Right lobe of liver (tissue), 4 donors: ENCODE data around the gene ABHD11.
"Not testable (repeated sequence)": the region's sequence is repeated elsewhere in the genome, so short reads cannot be mapped to it uniquely, and the experiment has no call there.

Source experiments
- CTCF ChIP-seq, 4 donors: fragments of 200-600 bp in 3 of 4; fragments of 450-650 bp in 1 of 4; IDR thresholded peaks; one replicate each; pipeline versions ENCODE4 v1.5.1 to v1.8.0; 2016 to 2022; ENCODE audit warnings: antibody characterized with exemption in 4 of 4, mild to moderate bottlenecking in 2 of 4
- POLR2A ChIP-seq: fragments of 450-650 bp; IDR thresholded peaks from one replicate; pipeline ENCODE4 v1.6.1; 2017; ENCODE audit warnings: antibody characterized with exemption, mild to moderate bottlenecking
- donor health status: DM: no; HTN: no; CAD: no.
- donor health status: DM: no; HTN: no; CAD: no.
- donor health status: DM: no; HTN: yes; CAD: no.

- not testable (repeated sequence) for TF ChIP-seq CTCF (IDR thresholded peaks at IDR 0.05); POLR2A
Observed at GRCh38 chr7:73722182-73722581, 16.4 kb downstream of the ABHD11 start.
